Neural cell (in vitro differentiated cells): ENCODE measurements around the gene PRR5L. TPM values are rescaled to one million over a fixed set of nuclear protein-coding genes. Genes with fewer than 3 reads are reported as not detected.
A peak's percentile ranks its signal among the peaks of the same experiment; 100 is the strongest.

Source experiments
- H2AFZ ChIP-seq: fragments of 200-600, 300-800 bp; sonication (generic), shearing (Covaris generic); 2 replicates; pipeline ENCODE4 v1.6.0; 2014; ENCODE audit warnings: low read depth, mild to moderate bottlenecking, antibody characterized with exemption, low read length, moderate library complexity
- H3F3A ChIP-seq: fragments of 200-600 bp; shearing (Covaris generic); 2 replicates; pipeline ENCODE4 v1.6.1; 2016; ENCODE audit warnings: mild to moderate bottlenecking, moderate library complexity, mixed read lengths, antibody characterized with exemption, low read length; ENCODE audit not compliant: insufficient read depth, poor library complexity, severe bottlenecking
- H3K27ac ChIP-seq: fragments of 200-600, 300-800 bp; sonication (generic), shearing (Covaris generic); 2 replicates; pipeline ENCODE4 v1.5.1; 2014; ENCODE audit warnings: mild to moderate bottlenecking, low read length, moderate library complexity
- H3K27me3 ChIP-seq: fragments of 300-800, 200-600 bp; sonication (generic), shearing (Covaris generic); 2 replicates; pipeline ENCODE4 v1.6.0; 2014; ENCODE audit warnings: mild to moderate bottlenecking, low read depth, low read length, moderate library complexity; ENCODE audit not compliant: insufficient read depth
- H3K36me3 ChIP-seq: fragments of 300-800, 200-600 bp; sonication (generic), shearing (Covaris generic); 2 replicates; pipeline ENCODE4 v1.5.1; 2014; ENCODE audit warnings: mild to moderate bottlenecking, antibody characterized with exemption, low read length, moderate library complexity; ENCODE audit not compliant: insufficient read depth
- H3K4me2 ChIP-seq: fragments of 300-800, 200-600 bp; sonication (generic), shearing (Covaris generic); 2 replicates; pipeline ENCODE4 v1.6.0; 2014; ENCODE audit warnings: mild to moderate bottlenecking, low read length
- H3K4me3 ChIP-seq: fragments of 300-800, 200-600 bp; sonication (generic), shearing (Covaris generic); 2 replicates; pipeline ENCODE4 v1.5.1; 2014; ENCODE audit warnings: mild to moderate bottlenecking, low read length, moderate library complexity
- H3K79me2 ChIP-seq: fragments of 200-600 bp; shearing (Covaris generic); replicated peaks from 2 replicates; pipeline ENCODE4 v1.6.0; 2014; ENCODE audit warnings: mild to moderate bottlenecking, low read length, moderate library complexity; ENCODE audit not compliant: insufficient read depth
- H3K9ac ChIP-seq: fragments of 300-800, 200-600 bp; sonication (generic), shearing (Covaris generic); 2 replicates; pipeline ENCODE4 v1.6.1; 2016; ENCODE audit warnings: mild to moderate bottlenecking, low read length, mixed read lengths
- H3K9me2 ChIP-seq: fragments of 200-600 bp; shearing (Covaris generic); 2 replicates; pipeline ENCODE4 v1.6.1; 2016; ENCODE audit warnings: mild to moderate bottlenecking, low read length, mixed read lengths; ENCODE audit not compliant: insufficient read depth
- H3K9me3 ChIP-seq: fragments of 200-600, 300-800 bp; sonication (generic), shearing (Covaris generic); 2 replicates; pipeline ENCODE4 v1.6.1; 2016; ENCODE audit warnings: mild to moderate bottlenecking, mixed run types, low read length, moderate library complexity, mixed read lengths
- H4K20me1 ChIP-seq: fragments of 200-600 bp; shearing (Covaris generic); 2 replicates; pipeline ENCODE4 v1.6.1; 2016; ENCODE audit warnings: mild to moderate bottlenecking, mixed run types; ENCODE audit not compliant: insufficient read depth
- EP300 ChIP-seq: fragments of 450-650 bp; conservative IDR thresholded peaks from 2 replicates; pipeline ENCODE4 v1.6.1; 2014; ENCODE audit warnings: antibody characterized with exemption, mild to moderate bottlenecking, moderate library complexity; ENCODE audit not compliant: poor library complexity, severe bottlenecking
- EZH2 ChIP-seq: fragments of 200-600, 300-800 bp; shearing (Covaris generic), sonication (generic); IDR thresholded peaks from 2 replicates; pipeline ENCODE4 v1.6.1; 2014; ENCODE audit warnings: antibody characterized with exemption, low read length, borderline replicate concordance, mild to moderate bottlenecking; ENCODE audit not compliant: insufficient read depth, poor library complexity, severe bottlenecking
- MXI1 ChIP-seq: fragments of 450-650 bp; conservative IDR thresholded peaks from 2 replicates; pipeline ENCODE4 v1.6.1; 2014; ENCODE audit warnings: antibody characterized with exemption, mild to moderate bottlenecking; ENCODE audit not compliant: poor library complexity, severe bottlenecking
- POLR2AphosphoS5 ChIP-seq: IDR thresholded peaks from 2 replicates; pipeline ENCODE4 v1.6.1; 2012
- RAD21 ChIP-seq: fragments of 450-650 bp; conservative IDR thresholded peaks from 2 replicates; pipeline ENCODE4 v1.6.1; 2014; ENCODE audit warnings: antibody characterized with exemption, mild to moderate bottlenecking, moderate library complexity
- SMC3 ChIP-seq: fragments of 450-650 bp; conservative IDR thresholded peaks from 2 replicates; pipeline ENCODE4 v1.6.1; 2014; ENCODE audit warnings: antibody characterized with exemption, mild to moderate bottlenecking, moderate library complexity; ENCODE audit not compliant: poor library complexity
- TAF1 ChIP-seq: IDR thresholded peaks from 2 replicates; pipeline ENCODE4 v1.6.1; 2012; ENCODE audit warnings: low read depth
- polyA plus RNA-seq: library from polyadenylated mRNA; depleted of rRNA; stranded (reverse); fragments of >200 nt; gene quantifications from 2 replicates; pipeline ENCODE4 v1.2.3, GENCODE V29; 2014
- TF ChIP-seq, protein P1 (sequence below): IDR thresholded peaks from 2 replicates; pipeline ENCODE4 v1.6.1; 2012; ENCODE audit warnings: borderline replicate concordance
- TF ChIP-seq, protein P2 (sequence below): fragments of 450-650 bp; IDR thresholded peaks from 2 replicates; pipeline ENCODE4 v1.5.1; 2014; ENCODE audit warnings: antibody characterized with exemption, mild to moderate bottlenecking, moderate library complexity; ENCODE audit not compliant: poor library complexity, severe bottlenecking

The PRR5L gene
- polyA plus RNA-seq, 1 donor from 2014 or later, result 0.22 TPM

DNA sequence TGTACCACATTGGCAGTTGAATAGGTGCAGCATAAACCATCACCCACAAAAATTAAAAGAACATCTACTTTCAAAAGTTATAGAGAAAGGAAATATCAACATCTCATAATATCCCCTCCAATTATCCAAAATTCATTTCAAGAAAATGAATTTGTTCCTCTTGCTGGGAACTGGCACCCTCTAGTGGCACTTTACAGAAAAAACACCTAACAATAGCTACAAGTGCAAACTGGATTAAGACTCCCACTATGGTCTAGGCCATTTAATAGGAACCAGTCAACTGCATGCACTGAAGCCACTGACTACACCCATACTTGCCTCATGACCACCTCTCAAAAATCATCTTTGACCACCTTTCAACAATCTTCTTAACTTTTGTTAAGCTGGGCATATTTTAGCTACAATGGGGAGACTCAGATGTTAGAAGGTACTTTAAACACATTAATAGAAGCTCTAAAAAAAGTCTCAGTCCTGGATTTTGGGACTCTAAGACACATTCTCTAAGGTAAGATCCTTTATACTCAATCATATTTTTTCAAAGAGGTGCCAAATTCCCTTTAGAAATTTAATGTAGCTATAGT, 196.7 kb downstream of the PRR5L start:
- H3K4me2 ChIP-seq, result no peak overlapping the region
- H4K20me1 ChIP-seq, result no peaks in the 10 kb centered on the region
- TF ChIP-seq EZH2 (no peak), POLR2AphosphoS5 (no peak), TAF1 (no peak), RAD21 (peak; percentile 80), SMC3 (peak; percentile 74), MXI1 (no peak), EP300 (no peak)
- TF ChIP-seq, protein P1, sequence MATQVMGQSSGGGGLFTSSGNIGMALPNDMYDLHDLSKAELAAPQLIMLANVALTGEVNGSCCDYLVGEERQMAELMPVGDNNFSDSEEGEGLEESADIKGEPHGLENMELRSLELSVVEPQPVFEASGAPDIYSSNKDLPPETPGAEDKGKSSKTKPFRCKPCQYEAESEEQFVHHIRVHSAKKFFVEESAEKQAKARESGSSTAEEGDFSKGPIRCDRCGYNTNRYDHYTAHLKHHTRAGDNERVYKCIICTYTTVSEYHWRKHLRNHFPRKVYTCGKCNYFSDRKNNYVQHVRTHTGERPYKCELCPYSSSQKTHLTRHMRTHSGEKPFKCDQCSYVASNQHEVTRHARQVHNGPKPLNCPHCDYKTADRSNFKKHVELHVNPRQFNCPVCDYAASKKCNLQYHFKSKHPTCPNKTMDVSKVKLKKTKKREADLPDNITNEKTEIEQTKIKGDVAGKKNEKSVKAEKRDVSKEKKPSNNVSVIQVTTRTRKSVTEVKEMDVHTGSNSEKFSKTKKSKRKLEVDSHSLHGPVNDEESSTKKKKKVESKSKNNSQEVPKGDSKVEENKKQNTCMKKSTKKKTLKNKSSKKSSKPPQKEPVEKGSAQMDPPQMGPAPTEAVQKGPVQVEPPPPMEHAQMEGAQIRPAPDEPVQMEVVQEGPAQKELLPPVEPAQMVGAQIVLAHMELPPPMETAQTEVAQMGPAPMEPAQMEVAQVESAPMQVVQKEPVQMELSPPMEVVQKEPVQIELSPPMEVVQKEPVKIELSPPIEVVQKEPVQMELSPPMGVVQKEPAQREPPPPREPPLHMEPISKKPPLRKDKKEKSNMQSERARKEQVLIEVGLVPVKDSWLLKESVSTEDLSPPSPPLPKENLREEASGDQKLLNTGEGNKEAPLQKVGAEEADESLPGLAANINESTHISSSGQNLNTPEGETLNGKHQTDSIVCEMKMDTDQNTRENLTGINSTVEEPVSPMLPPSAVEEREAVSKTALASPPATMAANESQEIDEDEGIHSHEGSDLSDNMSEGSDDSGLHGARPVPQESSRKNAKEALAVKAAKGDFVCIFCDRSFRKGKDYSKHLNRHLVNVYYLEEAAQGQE, result no peak
- TF ChIP-seq, protein P2, sequence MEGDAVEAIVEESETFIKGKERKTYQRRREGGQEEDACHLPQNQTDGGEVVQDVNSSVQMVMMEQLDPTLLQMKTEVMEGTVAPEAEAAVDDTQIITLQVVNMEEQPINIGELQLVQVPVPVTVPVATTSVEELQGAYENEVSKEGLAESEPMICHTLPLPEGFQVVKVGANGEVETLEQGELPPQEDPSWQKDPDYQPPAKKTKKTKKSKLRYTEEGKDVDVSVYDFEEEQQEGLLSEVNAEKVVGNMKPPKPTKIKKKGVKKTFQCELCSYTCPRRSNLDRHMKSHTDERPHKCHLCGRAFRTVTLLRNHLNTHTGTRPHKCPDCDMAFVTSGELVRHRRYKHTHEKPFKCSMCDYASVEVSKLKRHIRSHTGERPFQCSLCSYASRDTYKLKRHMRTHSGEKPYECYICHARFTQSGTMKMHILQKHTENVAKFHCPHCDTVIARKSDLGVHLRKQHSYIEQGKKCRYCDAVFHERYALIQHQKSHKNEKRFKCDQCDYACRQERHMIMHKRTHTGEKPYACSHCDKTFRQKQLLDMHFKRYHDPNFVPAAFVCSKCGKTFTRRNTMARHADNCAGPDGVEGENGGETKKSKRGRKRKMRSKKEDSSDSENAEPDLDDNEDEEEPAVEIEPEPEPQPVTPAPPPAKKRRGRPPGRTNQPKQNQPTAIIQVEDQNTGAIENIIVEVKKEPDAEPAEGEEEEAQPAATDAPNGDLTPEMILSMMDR, result peak; percentile 83
- no peaks in the 10 kb centered on the region for H3K79me2 ChIP-seq
- H3K27me3 ChIP-seq, result no peaks in the 10 kb centered on the region
- no peak overlapping the region for H3K4me3 ChIP-seq
- H3K9me2 ChIP-seq, result no peaks in the 10 kb centered on the region
- no peak overlapping the region for H3K9ac ChIP-seq
- no peak overlapping the region for H2AFZ ChIP-seq
- no peak overlapping the region for H3K27ac ChIP-seq
- no peaks in the 10 kb centered on the region for H3K9me3 ChIP-seq
- H3K36me3 ChIP-seq, result peaks cover 16% of the 10 kb centered on the region
- H3F3A ChIP-seq, result no peaks in the 10 kb centered on the region

DNA sequence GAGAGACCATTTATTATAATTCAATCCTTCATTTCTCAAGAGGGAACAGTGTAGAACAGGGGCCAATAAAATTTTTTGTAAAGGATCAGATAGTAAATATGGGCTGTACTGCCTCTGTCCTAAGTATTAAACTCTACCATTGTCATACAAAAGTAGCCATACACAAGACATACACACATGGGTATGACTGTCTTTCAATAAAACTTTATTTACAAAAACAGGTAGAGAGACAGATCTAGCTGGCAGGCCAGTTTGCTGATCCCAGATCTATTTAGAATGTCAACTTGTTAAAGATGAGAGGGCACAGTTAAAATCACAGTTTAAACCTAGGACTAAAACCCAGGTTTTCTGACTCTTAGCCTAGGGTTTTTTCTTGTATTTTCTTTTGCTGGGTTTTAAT, 197.2 kb downstream of the PRR5L start:
- no peaks in the 10 kb centered on the region for H3K9me2 ChIP-seq
- H3K9me3 ChIP-seq, result no peaks in the 10 kb centered on the region
- no peak overlapping the region for H3K27ac ChIP-seq
- no peak overlapping the region for H2AFZ ChIP-seq
- no peaks in the 10 kb centered on the region for H3K27me3 ChIP-seq
- TF ChIP-seq RAD21, result no peak
- TF ChIP-seq EZH2, result no peak
- TF ChIP-seq, protein P2, result no peak
- no peak overlapping the region for H3K4me2 ChIP-seq
- H3F3A ChIP-seq, result no peaks in the 10 kb centered on the region
- H3K79me2 ChIP-seq, result no peaks in the 10 kb centered on the region
- H3K9ac ChIP-seq, result no peak overlapping the region
- no peaks in the 10 kb centered on the region for H4K20me1 ChIP-seq
- no peak overlapping the region for H3K4me3 ChIP-seq
- H3K36me3 ChIP-seq, result peaks cover 16% of the 10 kb centered on the region
